Upper lobe of left lung (tissue), 6 donors: Measurements from ENCODE around the gene GAB2. TPM values are rescaled to one million over a fixed set of nuclear protein-coding genes. Genes with fewer than 3 reads are reported as not detected.

Experiments used
- ATAC-seq, 2 donors: fragments of 200-7000 bp; cut with Tn5 transposase; one replicate each; pipeline ENCODE4 v1.9.1; 2022; ENCODE audit warnings: mild to moderate bottlenecking in 2 of 2, moderate library complexity in 2 of 2; ENCODE audit not compliant: low FRiP score in 2 of 2
- DNase-seq, 2 donors: peaks; one replicate each; pipeline ENCODE4 v3.0.0-alpha.2; 2019 to 2020
- H3K27ac ChIP-seq, 4 donors: fragments of 200-600 bp; sonication (generic); one replicate each; pipeline ENCODE4 v1.5.1; 2016 to 2019
- H3K27me3 ChIP-seq, 4 donors: fragments of 200-600 bp; sonication (generic); one replicate each; pipeline ENCODE4 v1.5.1; 2017 to 2019
- H3K36me3 ChIP-seq, 4 donors: fragments of 200-600 bp; sonication (generic); one replicate each; pipeline ENCODE4 v1.5.1; 2016 to 2019
- H3K4me1 ChIP-seq, 4 donors: fragments of 200-600 bp; sonication (generic); one replicate each; pipeline ENCODE4 v1.5.1; 2018 to 2019
- H3K4me3 ChIP-seq, 4 donors: fragments of 200-600 bp; sonication (generic); one replicate each; pipeline ENCODE4 v1.5.1; 2017 to 2019; ENCODE audit warnings: mild to moderate bottlenecking in 2 of 4, moderate library complexity in 1 of 4
- H3K9me3 ChIP-seq, 4 donors: fragments of 200-600 bp; sonication (generic); one replicate each; pipeline ENCODE4 v1.5.1; 2018 to 2019
- CTCF ChIP-seq, 6 experiments: fragments of 450-650 bp in 4 of 6; fragments of 200-600 bp in 2 of 6; sonication (generic) in 2 of 6; IDR thresholded peaks; one replicate each; pipeline ENCODE4 v1.5.1; 2016 to 2019; ENCODE audit warnings: antibody characterized with exemption in 6 of 6
- EP300 ChIP-seq, 4 donors: sonication (generic); formaldehyde crosslinking; IDR thresholded peaks; one replicate each; pipeline ENCODE4 v1.5.1; 2017; ENCODE audit warnings: antibody characterized with exemption in 4 of 4, control low read depth in 2 of 4
- POLR2A ChIP-seq, 4 donors: fragments of 450-650 bp; IDR thresholded peaks; one replicate each; pipeline ENCODE4 v1.5.1; 2016 to 2017; ENCODE audit warnings: antibody characterized with exemption in 4 of 4, mild to moderate bottlenecking in 2 of 4
- POLR2AphosphoS5 ChIP-seq, 2 donors: sonication (generic); formaldehyde crosslinking; IDR thresholded peaks; one replicate each; pipeline ENCODE4 v1.5.1; 2017; ENCODE audit warnings: antibody characterized with exemption in 2 of 2
- WGBS, 2 donors: methylation state at CpG; one replicate each; pipeline ENCODE4 v1.1.5; 2017 to 2018; 5-methylcytosine and 5-hydroxymethylcytosine counted together
- total RNA-seq, 6 donors: library from RNA; depleted of rRNA in 4 of 6; stranded (reverse); fragments of >200 nt in 4 of 6; gene quantifications; one replicate each; pipeline versions ENCODE4 v1.1.0 to v1.2.1, GENCODE V29; 2016 to 2021
- donor health status: DM: no; HTN: no; CAD: no; lungs with moderate emphysema.
- donor health status: DM: no; HTN: yes; CAD: no; lungs with severe emphysema.

GAB2 gene
- total RNA-seq, 6 donors from 2014 or later = 40.9 to 76.6 (median 50.4) TPM

GRCh38 chr11:78323363-78323762 is 94.3 kb downstream of the GAB2 start:
- no peaks in the 10 kb centered on the region for H3K27me3 ChIP-seq
- WGBS, 2 donors = 71 to 85% methylated on average over 6 of the region's 6 CpGs

GRCh38 chr11:78319453-78319955 is 98.1 kb downstream of the GAB2 start:
- 43 to 48% methylated on average over 4 of the region's 4 CpGs for WGBS, 2 donors
- Histone ChIP-seq H3K36me3 (no peaks in the 10 kb centered on the region), H3K4me1 (peaks cover 21 to 29% (median 23%) of the 10 kb centered on the region in 4 donors), H3K4me3 (no peak overlapping the region), H3K27me3 (no peaks in the 10 kb centered on the region), H3K27ac (no peak overlapping the region), H3K9me3 (no peaks in the 10 kb centered on the region)
- DNase-seq = no peak
- no peak for TF ChIP-seq EP300 (IDR thresholded peaks at IDR 0.05)
- no peak for TF ChIP-seq CTCF (IDR thresholded peaks at IDR 0.05)
- no peak for TF ChIP-seq POLR2AphosphoS5 (IDR thresholded peaks at IDR 0.05)
- ATAC-seq = peak in 1 of 2 donors; percentile 71

More at GRCh38 chr11:78323363-78323762, 94.3 kb downstream of the GAB2 start:
- DNase-seq (no peak), ATAC-seq (no peak)
- H3K27ac ChIP-seq = no peak overlapping the region
- no peaks in the 10 kb centered on the region for H3K9me3 ChIP-seq
- H3K4me3 ChIP-seq = no peak overlapping the region
- H3K4me1 ChIP-seq = peaks cover 10 to 18% (median 14%) of the 10 kb centered on the region in 4 donors
- TF ChIP-seq POLR2AphosphoS5 (IDR thresholded peaks at IDR 0.05) (no peak), POLR2A (IDR thresholded peaks at IDR 0.05) (no peak), CTCF (IDR thresholded peaks at IDR 0.05) (no peak), EP300 (IDR thresholded peaks at IDR 0.05) (no peak)
- no peaks in the 10 kb centered on the region for H3K36me3 ChIP-seq

- Histone ChIP-seq H3K4me3 (no peak overlapping the region), H3K4me1 (peaks cover 27 to 38% (median 31%) of the 10 kb centered on the region in 4 donors), H3K9me3 (no peaks in the 10 kb centered on the region), H3K27me3 (no peaks in the 10 kb centered on the region), H3K27ac (peak overlapping the region in 1 of 4 donors; percentile 19), H3K36me3 (no peaks in the 10 kb centered on the region)
- TF ChIP-seq POLR2A (IDR thresholded peaks at IDR 0.05) (no peak), POLR2AphosphoS5 (IDR thresholded peaks at IDR 0.05) (no peak), EP300 (IDR thresholded peaks at IDR 0.05) (no peak), CTCF (IDR thresholded peaks at IDR 0.05) (no peak)
- DNase-seq (no peak), ATAC-seq (peak in 1 of 2 donors; percentile 16)
- WGBS, 2 donors = 59 to 61% methylated on average over 9 of the region's 9 CpGs
Measured at GRCh38 chr11:78318321-78319114, 99.1 kb downstream of the GAB2 start.

- H3K4me1 ChIP-seq = peaks cover 37 to 61% (median 53%) of the 10 kb centered on the region in 4 donors
- 92 to 96% methylated on average over 3 of the region's 3 CpGs for WGBS, 2 donors
- H3K4me3 ChIP-seq = no peak overlapping the region
Measured at GRCh38 chr11:78315724-78316123, 101.9 kb downstream of the GAB2 start.

More at GRCh38 chr11:78315724-78316123, 101.9 kb downstream of the GAB2 start:
- Histone ChIP-seq H3K27me3 (no peaks in the 10 kb centered on the region), H3K27ac (peak overlapping the region in 1 of 4 donors; percentile 78), H3K9me3 (no peaks in the 10 kb centered on the region), H3K36me3 (no peaks in the 10 kb centered on the region)
- TF ChIP-seq POLR2AphosphoS5 (IDR thresholded peaks at IDR 0.05) = no peak
- TF ChIP-seq CTCF (IDR thresholded peaks at IDR 0.05) = no peak
- no peak for TF ChIP-seq POLR2A (IDR thresholded peaks at IDR 0.05)
- no peak for TF ChIP-seq EP300 (IDR thresholded peaks at IDR 0.05)
- DNase-seq (no peak), ATAC-seq (no peak)
